Measurements from ENCODE around the gene ADGRG4.

The ADGRG4 gene

GRCh38 chrX:136260776-136261175 is 40.0 kb upstream of the ADGRG4 start:
- no peak for TF ChIP-seq CTCF (conservative IDR thresholded peaks at IDR 0.05; ENCODE audit: control insufficient read depth, insufficient read depth, low read depth, low read length)
- DNase-seq (ENCODE audit: low read depth): peak; percentile 84

GRCh38 chrX:136261321-136261720 is 39.4 kb upstream of the ADGRG4 start:
- DNase-seq (ENCODE audit: low read depth): no peak
- no peak for TF ChIP-seq CTCF (conservative IDR thresholded peaks at IDR 0.05; ENCODE audit: control insufficient read depth, insufficient read depth, low read depth, low read length)
- H3K4me3 ChIP-seq (ENCODE audit: control insufficient read depth, low read depth, low read length): no peak overlapping the region

More at GRCh38 chrX:136260776-136261175, 40.0 kb upstream of the ADGRG4 start:
- no peak overlapping the region for H3K4me3 ChIP-seq (ENCODE audit: control insufficient read depth, low read depth, low read length)

GRCh38 chrX:136262243-136262642 is 38.5 kb upstream of the ADGRG4 start:
- no peak for DNase-seq (ENCODE audit: low read depth)
- TF ChIP-seq CTCF (conservative IDR thresholded peaks at IDR 0.05; ENCODE audit: control insufficient read depth, insufficient read depth, low read depth, low read length): no peak
- H3K4me3 ChIP-seq (ENCODE audit: control insufficient read depth, low read depth, low read length): no peak overlapping the region

GRCh38 chrX:136262812-136263315 is 37.9 kb upstream of the ADGRG4 start:
- no peak overlapping the region for H3K4me3 ChIP-seq (ENCODE audit: control insufficient read depth, low read depth, low read length)
- TF ChIP-seq CTCF (conservative IDR thresholded peaks at IDR 0.05; ENCODE audit: control insufficient read depth, insufficient read depth, low read depth, low read length): no peak
- no peak for DNase-seq (ENCODE audit: low read depth)

- TF ChIP-seq CTCF (conservative IDR thresholded peaks at IDR 0.05; ENCODE audit: control insufficient read depth, insufficient read depth, low read depth, low read length): no peak
- no peak overlapping the region for H3K4me3 ChIP-seq (ENCODE audit: control insufficient read depth, low read depth, low read length)
- DNase-seq (ENCODE audit: low read depth): no peak
Measured at GRCh38 chrX:136266828-136267227, 33.9 kb upstream of the ADGRG4 start.

GRCh38 chrX:136268051-136269048 is 32.4 kb upstream of the ADGRG4 start:
- TF ChIP-seq CTCF (conservative IDR thresholded peaks at IDR 0.05; ENCODE audit: control insufficient read depth, insufficient read depth, low read depth, low read length): peak; percentile 94
- H3K4me3 ChIP-seq (ENCODE audit: control insufficient read depth, low read depth, low read length): no peak overlapping the region
- peak; percentile 54 for DNase-seq (ENCODE audit: low read depth)
